HG03097 (cell line): ENCODE results near the gene HHATL.

Experiments used
- ATAC-seq: cut with Tn5 transposase; IDR thresholded peaks from one replicate; pipeline ENCODE4 v1.9.1; 2021; ENCODE audit not compliant: unreplicated experiment, low FRiP score

The HHATL gene, protein sequence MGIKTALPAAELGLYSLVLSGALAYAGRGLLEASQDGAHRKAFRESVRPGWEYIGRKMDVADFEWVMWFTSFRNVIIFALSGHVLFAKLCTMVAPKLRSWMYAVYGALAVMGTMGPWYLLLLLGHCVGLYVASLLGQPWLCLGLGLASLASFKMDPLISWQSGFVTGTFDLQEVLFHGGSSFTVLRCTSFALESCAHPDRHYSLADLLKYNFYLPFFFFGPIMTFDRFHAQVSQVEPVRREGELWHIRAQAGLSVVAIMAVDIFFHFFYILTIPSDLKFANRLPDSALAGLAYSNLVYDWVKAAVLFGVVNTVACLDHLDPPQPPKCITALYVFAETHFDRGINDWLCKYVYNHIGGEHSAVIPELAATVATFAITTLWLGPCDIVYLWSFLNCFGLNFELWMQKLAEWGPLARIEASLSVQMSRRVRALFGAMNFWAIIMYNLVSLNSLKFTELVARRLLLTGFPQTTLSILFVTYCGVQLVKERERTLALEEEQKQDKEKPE

DNA sequence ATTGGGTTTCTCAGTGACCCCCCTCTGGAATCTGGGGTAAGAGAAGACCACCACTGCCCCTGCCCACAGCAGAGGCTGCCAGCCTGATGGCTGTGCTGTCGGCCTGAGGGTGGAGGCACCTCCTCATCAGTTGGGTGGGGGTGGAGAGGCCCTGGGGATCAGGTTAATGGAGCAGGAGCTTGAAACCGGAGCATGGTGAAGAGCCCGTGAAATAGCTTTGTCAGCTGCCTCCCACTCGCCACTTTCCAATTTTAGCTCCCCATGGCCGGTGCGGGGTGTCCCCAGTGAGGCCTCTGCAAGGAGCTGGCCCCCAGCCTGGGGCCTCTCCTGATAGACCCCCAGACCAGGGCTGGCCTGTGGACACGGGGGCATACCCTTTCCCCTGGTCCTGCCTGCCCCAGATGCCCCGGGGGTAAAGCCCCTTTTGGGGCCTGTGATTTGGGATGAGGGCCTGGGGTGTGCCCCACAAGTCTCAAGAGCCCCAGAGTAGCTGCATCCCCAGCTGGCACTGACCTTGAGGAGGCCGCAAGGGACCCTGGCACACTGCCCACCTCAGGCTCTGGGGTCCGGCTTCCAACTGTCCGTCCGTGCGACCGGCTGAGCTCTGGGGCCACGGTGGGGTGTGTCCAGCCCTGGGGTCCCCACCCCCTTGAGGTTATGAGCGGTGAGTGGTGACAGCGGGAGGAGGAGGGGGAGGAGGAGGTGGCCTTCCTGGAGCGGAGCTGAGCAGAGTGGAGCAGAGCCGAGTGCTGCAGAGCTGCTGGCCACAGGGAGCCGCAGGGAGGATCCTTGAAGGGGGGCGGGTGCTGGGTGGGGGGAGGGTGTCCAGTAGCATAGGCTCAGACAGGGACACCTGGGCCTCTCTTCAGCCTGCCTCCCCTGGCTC is at the start of gene HHATL:
HHATL (minus strand) TSS at position 733 of the 886 bp plus-strand sequence. CDS start 1,972 bp downstream, outside the sequence.
- no peak for ATAC-seq

- ATAC-seq: no peak
These were observed 49.0 kb upstream of the HHATL start for GRCh38 chr3:42751609-42752008.

GRCh38 chr3:42750834-42751233 is 48.2 kb upstream of the HHATL start:
- ATAC-seq: no peak

DNA sequence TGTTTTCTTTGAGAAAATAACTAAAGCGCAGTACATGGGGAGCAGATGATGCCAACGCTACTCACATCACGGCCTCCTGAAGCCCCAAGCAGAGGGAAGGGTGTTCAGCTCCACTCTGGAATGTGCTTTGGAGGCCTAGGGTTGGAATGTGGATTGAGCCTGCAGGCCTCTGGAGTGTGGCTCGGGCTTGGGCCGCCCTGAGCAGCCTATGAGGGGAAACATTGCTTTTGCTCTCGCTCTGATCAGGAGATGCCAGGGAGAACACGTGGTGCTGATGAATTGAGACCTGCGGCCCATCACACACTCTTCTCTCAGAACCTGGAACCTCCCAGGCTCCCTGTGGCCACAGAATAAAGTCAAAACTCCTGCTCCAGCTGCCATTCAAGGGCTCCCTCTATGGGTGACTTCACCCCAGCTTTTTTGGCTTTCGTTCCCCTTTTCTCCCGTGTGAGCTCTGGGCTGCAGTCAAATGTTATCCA is 47.2 kb upstream of the HHATL start:
- no peak for ATAC-seq

- no peak for ATAC-seq
These were observed 46.6 kb upstream of the HHATL start for GRCh38 chr3:42749025-42749752.

- ATAC-seq: no peak
These were observed 45.0 kb upstream of the HHATL start for GRCh38 chr3:42747581-42747980.

DNA sequence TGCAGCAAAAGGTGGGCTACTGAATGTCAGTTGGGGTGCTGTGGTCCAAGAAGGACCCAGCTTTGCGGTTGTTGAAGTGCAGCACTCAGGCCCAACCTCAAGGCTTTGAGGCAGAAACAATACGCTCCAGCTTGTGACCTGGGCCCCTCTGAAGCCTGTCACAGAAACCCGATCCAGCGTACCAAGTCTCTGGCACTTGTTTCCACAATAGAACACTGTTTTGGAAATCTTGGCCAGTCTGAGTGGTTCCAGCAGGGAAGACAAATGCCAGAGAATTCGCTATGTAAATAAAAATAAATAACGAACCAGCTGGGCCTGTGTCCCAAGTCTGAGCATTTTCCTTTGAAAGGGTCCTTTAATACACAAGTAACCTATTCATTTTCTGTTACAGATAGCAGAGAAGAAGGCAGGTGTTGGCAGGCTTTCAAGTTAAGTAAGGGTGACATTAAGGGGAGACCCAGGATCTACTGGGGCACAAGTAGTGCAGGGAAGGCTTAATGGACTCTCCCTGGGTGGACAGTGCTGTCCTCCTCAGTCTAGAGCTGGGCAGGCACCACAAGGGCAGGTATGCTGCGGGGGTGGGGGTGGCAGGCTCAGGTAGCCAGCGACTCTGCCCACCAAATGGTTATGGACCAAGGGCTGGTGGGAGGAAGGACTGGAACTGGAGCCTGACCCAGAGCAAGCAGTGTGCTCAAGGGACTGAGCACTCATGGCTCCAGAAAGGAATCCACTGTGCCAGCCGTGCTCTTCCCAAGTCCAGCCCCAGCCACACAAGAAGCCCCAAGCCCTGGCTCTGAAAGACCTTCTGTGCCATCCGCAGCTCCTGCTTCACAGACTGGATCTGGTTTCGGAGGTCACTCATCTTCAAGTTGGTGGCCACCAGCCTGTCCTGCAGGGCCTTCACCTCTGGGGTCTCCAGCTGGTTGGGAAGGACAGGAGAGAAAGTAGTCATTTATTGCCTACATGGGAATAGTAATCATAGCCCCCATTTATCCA is 44.2 kb upstream of the HHATL start:
- ATAC-seq: no peak

DNA sequence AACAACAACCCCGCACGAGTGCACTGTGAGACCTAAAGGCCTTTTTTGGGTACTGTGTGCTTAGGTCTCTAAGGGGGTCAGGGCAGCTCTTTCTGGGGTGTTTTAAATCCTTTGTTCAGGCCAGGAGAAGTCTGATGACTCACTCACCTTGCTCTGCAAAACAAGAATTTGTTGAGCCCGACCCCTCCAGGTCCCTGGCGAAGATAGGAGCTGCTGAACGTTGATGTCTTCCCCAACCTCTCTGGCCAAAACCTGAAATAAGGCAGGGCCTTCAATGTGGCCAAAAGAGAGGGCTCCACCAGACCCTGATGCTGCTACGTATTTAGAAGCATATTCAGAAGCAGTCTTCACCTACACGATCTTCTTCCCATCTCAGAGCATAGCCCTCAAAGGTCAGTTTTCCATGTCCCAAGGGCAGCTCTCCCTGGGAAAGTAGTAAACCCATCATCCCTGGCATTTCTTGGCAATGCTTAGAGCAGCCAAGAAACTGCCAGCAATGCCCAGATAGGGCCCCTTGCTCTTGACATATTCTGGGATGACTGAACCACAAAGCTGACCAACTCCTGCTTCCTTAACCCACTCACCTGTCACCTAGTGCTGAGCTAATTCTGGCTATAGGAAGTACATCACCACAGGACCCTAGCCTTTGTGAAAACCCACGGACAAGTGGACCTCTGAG is 43.3 kb upstream of the HHATL start:
- ATAC-seq: no peak

GRCh38 chr3:42745291-42745745 is 42.7 kb upstream of the HHATL start:
- no peak for ATAC-seq

- no peak for ATAC-seq
These were observed 40.8 kb upstream of the HHATL start for GRCh38 chr3:42743204-42743995.

- no peak for ATAC-seq
These were observed 40.1 kb upstream of the HHATL start for GRCh38 chr3:42742688-42743087.

GRCh38 chr3:42742259-42742658 is 39.7 kb upstream of the HHATL start:
- no peak for ATAC-seq

DNA sequence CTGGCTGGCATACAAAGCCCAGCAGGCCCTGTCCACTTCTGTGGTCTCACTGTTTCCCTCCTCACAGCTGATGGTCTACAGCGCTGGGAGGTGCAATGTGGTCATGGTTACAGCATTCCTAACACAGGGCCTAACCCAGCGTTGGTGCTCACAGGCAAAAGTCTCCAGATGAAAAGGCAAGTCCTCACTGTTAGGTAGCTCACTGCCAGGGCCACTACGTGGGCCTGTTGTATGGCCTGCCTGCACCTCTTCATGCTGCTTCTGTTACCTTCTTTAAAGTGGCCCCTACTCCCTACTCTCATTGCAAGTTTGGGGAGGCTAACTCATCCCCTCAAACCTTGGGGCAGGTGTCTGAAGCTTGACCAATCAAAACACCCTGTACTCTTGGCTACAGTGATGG is 39.2 kb upstream of the HHATL start:
- no peak for ATAC-seq

DNA sequence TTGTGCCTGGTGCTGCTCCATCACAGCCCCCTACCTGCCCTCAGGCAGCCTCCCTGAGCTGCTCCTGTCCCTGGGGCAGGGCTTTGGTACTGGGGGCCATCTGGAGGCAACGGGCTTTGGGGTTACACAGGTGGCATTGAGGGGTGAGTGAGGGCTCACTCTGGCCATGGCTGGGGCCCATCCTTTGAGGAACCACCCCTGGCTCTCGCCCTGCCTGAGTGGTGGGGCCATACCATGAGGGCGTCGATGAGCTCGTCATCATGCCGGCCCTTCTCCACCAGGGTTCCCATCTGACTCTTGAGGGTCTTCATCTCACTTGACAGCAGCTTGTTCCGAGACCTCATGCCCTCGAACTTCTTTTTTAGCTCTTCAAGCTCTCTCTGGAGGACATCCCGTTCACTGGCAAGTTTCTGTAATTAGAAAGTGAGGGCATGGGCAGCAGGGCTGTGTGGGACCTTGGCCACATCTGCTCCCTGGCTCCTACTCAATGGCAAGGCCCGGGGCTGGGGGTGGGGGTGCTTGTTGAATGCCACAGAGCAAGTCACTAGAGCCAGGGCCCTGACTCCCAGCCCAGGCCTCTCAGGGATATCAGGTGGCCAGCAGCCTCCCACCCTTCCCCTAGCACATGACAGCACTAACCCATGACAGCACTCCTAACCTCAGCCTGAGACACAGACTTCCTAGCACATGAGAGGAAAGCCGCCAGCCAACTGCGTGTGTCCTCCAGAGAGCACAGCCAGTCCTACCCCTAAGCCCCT is 37.0 kb upstream of the HHATL start:
- ATAC-seq: no peak

- ATAC-seq: no peak
These were observed 33.9 kb upstream of the HHATL start for GRCh38 chr3:42736531-42736930.

DNA sequence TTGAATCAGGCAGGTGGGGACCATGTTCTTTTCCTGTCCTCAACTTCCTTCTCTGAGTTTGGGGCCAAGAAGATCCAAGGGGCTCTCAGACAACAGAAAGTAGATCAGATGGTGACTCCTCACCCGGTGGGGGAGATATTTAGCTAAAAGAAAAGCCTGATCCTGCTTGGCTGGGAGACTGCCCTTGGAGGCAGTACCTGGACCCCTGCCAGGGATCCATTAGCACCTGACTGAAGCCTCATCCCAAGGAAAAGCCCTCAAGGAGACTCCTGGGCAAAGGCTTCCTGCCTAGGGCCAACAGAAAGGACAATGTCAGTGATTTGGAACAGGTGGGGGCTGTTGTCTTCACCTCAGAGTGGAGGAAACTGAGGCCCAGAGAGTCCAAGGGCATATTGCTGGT is 33.5 kb upstream of the HHATL start:
- no peak for ATAC-seq

GRCh38 chr3:42735615-42736014 is 33.0 kb upstream of the HHATL start:
- ATAC-seq: no peak
